Activated CD8-positive, alpha-beta memory T cell treated with anti-CD3 and anti-CD28 coated beads for 4 hours (primary cell): ENCODE results near the gene TCN2.
"Not testable (repeated sequence)": the region's sequence is repeated elsewhere in the genome, so short reads cannot be mapped to it uniquely, and the experiment has no call there.

Experiments
- DNase-seq, 2 donors: peaks; one replicate each; pipeline ENCODE4 v3.0.0-alpha.2; 2020; ENCODE audit warnings: low read depth in 2 of 2

The TCN2 gene

DNA sequence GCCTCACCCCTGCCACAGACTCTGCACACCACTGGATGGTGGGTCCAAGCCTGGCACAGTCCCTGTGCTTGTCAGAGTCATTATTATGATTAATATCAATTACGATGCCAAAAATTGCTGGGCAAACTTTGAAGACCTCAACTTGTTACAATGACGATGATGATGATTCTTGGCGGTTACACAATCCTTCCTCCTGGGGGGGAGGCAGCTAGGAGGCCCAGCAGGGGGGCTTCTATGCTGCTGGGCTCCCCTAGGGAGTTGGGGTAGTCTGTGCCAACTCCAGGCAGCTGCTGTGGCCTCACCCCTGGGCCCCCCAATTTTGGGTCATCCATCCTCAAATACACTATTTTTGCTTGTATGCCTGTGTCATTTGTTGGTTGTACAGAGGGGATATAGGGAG is 40.6 kb downstream of the TCN2 start:
- DNase-seq: no peak

DNA sequence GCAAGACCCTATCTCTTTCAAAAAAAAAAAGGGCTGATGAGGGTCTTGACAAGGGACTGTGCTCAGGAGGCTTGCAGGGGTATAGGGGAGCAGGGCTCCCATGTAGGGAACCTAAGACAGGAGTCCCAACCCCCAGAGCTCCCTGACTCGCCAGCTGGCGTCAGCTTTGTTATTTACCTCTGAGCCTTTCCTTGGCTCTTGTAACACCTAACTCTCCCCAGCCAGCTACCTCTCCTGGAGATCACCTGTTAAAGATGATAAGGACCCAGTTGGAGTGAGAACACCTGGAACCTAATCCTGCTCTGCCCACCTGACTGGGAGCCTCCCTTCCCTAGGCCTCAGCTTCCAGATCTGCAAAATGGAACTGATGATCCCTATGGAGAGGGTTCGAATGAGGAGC is 41.9 kb downstream of the TCN2 start:
- no peak for DNase-seq

DNA sequence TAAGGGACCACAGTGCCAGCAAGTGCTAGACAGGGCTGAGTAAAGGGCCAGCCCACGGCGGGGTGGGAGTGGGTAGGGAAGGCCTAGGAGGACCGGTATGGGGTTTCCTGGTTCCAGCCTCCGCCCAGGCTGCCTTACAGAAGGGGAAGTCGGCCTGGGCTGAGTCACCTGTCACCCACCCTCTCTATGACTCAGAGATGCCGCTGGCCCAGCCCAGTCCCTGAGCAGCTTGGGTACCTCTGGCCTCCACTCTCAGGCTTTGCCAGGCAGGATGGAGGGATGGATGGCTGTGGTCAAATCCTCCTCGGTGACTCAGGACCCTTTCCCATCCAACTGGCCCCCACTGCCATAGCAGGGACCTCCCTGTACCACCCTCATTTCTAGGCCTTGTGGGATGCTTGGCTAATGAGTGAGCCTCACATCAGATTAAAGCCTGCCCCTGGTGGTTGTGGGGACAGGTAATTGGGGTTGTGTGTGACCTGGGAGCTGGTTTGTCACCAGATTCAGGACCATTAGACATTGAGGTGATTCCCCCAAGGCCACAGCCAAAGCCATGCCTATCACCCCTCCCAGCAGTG is 42.5 kb downstream of the TCN2 start:
- peak; percentile 67 to 81 for DNase-seq

DNA sequence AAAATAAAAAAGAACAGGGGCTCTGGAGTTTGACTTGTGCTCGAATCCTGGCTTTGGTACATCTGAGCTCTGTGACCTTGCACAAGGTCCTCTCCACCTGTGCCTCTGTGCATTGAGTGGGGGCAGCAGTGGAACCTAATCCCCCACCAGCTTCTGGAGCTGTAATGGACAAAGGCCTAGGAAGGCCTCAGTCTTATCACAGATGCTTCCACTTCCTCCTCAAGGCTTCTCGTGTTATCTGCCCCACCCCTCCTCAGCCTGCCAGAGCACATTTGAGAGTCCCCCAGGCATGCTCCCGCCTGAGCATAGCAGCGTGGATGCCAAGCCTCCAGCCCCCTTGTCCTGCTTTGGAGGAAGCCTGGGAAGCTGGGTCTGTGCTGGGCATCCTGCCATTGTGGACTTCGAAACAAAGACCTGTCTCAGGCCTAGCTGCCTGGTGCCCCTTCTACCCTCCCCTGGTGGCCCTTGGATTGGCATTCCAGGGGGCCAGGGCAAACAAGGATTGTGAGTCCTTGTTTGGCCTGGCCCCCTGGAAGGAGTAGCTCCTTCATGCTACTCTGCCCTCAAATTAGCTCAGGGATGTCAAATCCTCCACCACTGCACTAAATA is 43.6 kb downstream of the TCN2 start:
- no peak for DNase-seq

DNA sequence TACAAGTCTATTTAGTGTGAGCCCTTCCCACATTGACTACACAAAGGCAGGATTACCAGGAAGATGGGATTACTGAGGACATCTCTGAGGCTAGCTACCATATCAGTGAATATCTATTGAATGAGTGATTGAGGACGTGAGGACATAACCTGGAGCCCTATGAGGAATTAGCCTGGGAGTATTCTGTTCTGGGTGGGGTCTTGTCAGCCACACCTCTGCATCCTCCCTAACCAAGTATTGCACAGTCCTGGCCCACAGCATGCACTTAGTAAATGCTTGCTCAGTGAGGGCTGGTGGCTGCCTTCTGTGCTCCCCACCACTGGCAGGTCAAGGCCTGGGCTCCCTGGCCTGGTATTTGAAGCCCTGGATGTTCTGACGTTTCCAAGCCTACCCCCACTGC is 45.9 kb downstream of the TCN2 start:
- DNase-seq: no peak

DNA sequence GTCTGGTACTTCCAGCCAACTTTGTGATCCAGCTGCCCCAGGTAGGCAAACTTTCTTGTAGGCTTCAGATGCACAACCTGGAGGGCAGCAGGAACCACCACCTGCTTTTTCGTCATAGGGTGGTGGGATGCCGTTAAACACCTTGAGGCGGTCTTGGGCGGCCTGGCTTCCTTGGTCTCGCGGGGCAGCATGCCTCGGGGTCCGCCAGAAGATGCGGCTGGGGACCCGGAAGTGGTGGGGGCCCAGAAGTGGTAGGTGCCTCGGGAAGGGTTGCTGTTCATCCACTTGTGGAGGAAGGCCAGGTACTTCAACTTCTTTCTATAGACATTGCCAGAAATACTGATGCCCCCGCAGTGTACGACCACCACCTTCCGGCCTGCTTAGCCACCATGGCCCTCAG is 47.4 kb downstream of the TCN2 start:
- no peak for DNase-seq

DNA sequence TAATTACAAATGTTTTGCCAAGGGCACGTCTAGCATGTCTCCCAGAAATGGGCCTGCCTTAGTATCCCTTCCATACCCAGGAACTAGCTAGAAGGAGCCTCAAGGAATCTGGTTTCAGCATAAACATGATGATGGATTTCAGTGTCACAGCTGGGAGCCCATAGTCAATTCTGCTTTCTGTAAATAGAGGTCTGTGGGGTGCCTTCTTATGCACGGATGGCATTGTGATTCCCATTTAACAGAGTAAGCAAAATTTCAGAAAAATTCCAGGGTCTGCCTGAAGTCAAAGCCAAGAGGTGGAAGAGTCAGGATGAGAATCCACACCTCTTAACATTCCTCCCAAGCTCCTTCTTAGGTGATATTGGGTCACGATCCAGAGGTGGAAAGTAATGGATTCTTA is 48.6 kb downstream of the TCN2 start:
- DNase-seq: no peak

DNA sequence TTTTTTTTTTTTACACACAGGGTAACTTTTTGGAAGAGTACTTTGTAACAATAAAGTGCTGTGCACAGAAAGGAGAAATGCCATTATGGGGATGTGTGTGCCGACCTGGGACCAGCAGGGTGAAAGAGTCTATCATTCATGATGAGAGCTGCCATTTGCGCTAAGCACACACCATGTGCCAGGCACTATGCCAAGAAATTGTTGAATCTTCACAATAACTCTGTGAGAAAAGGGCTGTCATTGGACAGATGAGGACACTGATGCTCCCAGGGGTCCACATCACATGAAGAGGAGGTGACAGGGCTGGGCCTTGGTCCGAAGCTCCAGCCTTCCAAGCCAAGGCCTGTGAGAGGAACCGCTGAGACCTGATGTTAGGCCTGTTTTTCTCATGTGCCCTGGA is 55.1 kb downstream of the TCN2 start:
- DNase-seq: no peak

DNA sequence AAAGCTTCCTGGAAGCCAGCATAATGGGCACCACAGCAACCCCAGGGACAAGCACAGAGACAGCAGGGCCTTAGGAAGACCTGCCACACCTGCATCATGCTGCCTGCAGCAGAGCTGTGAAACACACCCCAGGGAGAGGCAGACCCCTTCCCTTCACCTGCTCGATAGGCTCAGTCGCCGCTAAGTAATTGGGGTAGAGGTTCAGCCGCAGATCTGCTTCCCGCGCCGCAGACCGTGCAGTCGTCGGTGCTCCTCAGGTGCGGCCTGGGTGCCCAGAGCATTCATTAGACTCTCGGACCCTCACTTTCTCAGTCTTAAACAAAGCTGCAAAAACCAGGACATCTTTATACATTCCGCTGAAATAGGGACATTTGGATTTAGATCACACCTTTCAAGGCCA is 57.8 kb downstream of the TCN2 start:
- DNase-seq: no peak

DNA sequence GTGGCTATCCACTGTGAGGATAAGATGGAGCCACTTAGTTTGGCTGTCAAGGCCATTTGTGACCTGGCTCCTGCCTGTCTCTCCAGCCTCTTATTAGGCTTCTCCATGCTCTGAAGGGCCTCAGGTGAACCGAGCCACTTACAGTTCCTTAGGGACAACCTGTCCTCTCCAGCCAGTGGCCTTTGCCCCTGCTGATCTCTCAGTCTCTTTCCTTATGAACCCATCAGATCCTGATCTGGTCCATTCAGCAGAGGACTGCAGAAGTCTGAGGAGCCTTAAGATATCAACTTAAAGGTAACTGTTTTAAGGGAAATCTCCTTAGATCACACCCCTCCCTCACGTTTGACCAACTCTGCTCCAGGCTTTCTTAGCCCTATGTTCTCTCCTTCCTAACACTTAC is 58.3 kb downstream of the TCN2 start:
- no peak for DNase-seq

DNA sequence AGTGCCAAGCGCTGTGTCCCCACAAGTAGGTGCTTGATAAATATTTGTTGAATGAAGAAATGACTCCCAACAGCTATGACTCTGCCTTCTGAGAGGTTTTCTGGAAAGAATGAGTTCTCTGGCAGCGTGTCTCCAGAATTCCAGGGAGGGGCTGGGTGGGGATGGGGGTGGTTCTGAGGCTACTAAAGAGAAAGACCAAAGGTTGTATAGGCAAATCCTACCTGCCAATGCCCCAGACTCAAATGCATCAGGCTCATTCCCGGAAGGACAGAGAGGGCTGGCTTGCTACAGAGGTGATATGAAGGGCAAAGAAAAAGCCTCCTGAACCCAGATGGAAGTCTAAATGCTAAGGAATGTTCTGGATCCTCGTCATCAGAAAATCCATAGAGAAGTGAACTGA is 58.8 kb downstream of the TCN2 start:
- DNase-seq: no peak

DNA sequence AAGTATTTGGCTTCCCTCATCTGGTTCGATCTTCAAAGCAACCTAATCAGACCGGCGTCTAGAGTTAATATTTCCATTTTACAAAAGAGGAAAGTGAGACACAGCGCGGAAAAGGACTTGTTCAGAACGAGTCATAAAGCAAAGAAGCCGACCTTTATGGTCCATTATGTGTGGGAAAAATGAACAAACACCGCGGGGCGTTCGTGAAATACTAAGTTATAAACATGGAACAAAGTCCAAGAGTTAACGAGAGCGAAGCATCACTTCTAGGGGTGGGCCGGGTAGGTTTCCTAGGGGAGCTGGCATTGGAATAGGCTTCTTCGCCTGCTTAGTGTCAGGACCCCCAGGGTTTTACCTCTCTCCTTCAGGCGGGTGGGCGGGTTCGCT is 60.1 kb downstream of the TCN2 start:
- DNase-seq: no peak

DNA sequence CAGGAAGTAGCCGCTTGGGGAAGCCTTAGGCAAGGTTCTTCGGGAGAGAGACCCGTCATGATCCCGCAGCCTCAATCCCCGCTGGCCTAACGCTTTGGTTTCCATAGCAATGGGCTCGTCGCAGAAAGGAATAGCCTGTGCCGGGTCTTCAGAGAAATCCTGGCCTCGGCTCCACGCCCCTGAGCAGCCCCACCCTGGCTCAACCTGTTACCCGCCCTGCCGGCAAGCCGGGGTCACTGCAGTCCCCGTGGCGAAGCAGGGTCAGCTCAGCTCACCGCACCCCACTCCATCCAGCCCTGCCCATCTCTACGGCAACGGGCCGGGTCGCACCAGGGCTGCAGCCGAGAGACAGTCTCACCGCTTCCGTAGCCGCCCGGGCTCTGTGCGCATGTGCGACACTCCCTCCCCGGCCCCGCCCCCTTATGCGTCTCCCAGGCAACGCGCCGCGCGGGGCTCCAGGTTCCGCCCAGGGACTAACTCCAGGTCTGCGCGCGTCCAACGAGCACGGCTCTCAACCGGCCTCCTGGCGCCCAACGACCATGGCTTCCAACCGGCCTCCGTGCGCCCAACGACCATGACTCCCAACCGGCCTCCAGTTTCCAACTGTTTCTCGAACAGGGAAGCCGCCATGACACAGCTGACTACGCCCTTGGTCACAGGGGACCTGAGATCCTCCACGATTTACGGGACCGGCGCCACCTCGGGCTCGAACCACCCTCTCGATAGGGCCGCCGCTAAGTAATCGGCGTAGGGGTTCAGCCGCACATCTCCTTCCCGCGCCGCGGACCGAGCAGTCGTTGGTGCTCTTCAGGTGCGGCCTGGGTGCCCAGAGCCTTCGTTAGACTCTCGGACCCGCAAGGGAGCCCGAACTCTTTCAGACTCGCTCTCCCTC is 60.8 kb downstream of the TCN2 start, which contains the start of gene DUSP18:
Gene DUSP18, minus strand, starts transcription at position 382 of the 892 bp plus-strand sequence. CDS start 3,872 bp downstream, outside the sequence.
- peak; percentile 86 to 89 for DNase-seq

DNA sequence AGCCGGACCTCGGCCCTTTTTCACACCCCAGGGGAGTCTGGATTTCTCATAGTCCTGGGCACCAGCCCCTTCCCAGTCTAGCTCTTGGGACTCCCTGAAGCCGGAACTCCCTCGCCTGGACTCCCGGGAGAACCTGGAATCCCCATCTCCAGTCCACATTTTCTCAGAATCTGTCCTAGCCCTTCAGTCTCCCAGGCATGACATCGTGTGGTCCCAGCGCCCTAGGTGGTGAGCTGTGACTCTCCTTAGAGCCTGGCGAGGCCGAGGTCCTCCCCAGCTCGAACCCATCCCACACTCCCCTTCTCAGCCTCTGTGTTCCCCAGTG is 61.4 kb downstream of the TCN2 start:
- DNase-seq: no peak

DNA sequence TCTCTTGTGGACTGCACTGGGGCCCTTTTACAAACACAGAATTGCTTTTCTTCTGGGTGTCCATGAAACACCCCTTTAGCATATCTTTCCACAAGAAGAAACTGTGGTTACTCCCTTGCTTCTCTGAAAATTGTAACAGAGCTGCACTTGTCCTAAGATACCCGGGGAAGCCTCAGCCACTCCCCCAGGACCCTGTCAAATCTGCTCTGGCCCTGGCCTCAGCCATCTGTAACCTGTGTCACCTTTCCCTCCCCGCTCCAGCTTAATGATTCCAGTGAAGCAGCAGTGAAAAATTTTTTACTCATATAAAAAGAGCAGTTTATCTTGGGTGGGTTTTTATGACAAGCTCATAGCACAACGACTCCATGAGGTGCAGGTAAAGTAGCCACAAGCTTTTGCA is 64.1 kb downstream of the TCN2 start:
- no peak for DNase-seq

DNA sequence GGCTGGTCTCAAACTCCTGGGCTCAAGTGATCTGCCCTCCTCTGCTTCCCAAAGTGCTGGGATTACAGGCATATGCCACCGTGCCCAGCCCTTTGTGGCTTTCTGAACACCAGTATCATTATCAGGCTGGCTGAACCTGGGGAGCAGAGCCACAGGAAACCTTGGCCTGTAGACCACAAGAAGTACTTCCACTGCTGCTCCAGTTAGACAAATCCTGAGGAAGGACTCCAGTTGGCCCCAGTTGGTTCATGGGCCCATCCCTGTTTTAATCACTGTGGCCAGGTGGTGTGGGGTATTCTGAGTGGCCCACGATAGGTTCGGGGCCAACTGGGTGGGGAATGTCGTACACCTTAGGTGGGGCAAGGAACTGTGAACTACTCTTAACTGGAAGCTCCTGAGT is 66.2 kb downstream of the TCN2 start:
- DNase-seq: no peak

DNA sequence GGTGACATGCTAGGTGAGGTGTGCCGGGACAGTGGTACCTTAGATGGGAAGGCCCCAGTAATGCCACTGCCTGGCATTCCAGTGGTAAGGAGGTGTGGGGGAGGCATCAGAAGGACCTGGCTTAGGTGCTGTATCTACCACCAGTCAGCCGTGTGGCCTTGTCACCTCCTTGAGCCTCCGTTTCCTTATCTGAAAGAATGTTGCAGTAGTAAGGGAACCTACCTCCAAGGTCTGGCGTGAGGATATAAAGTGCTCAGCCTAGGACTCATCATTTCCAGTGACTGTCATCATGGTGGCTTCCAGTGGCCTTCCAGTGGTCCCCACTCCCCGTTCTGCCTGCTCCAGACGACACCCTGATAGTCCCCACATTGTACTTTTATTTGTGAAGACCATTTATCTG is 67.5 kb downstream of the TCN2 start:
- no peak for DNase-seq

DNA sequence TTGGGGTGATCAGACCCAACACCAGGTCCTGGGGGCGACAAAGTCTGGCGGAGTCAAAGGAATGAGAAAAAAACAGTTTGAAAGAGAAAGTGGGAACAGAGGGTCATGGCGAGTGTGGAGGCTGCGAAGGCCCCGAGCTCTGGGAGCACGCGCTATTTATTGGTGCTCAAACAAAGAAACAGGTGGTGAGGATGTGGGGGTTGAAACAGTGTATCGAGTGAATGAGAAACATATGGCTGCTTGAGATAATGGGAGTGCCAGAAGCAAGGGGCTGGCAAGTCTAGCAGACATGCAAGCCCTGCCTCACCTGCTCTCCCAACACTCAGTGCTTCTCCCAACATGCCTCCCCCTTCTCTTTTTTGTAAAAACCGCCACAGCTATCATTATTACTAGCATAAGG is 68.5 kb downstream of the TCN2 start:
- DNase-seq: no peak

DNA sequence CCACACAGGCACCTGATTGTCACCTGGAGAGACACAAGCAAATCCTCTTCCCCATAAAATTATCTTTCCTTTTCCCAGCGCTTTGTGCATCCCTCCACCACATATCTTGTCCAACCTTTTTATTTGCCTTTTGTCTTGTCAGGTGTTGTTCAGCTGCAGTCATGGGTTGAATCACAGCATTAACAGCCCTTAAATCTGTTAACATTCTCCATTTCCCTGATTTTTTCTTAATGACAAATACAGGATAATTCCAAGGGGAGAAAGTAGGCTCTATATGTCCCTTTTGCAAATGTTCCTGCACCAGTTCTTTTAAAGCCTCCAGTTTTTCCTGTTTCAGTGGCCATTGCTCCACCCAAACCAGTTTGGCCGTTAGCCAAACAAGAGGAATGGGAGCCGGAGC is 69.6 kb downstream of the TCN2 start:
- DNase-seq: not testable (repeated sequence)
